Stimulated activated naive CD8-positive, alpha-beta T cell treated with anti-CD3 and anti-CD28 coated beads, Interleukin-15, Interleukin-2, amounts not matched to agents 100 U/mL and 50 U/mL, for 24 hours (primary cell): Measurements from ENCODE around the gene GPC3.

Experiments
- ATAC-seq: fragments of 150-1000 bp; cut with Tn5 transposase; one replicate; pipeline ENCODE4 v1.10.0; 2021
- DNase-seq: peaks from one replicate; pipeline ENCODE4 v3.0.0; 2021

The GPC3 gene

DNA sequence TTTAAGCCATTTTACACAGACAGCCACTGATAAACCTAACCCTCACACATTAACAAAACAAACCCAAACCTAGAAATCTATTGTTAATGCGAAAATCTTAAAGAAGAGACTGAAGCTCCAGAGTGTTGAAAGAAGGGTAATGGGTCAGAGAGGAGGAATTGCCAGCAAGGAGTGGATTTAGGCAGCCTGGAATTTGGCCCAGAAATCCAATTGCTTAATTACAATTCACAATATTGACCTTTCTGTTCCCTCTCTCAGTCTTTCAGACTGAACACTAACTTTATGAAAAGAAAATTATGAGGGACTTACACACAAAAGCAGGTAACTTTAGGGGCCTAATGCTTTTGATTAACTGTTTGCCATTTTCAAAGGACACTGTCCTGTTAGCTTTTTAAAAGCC lies 384.9 kb downstream of the GPC3 start:
- ATAC-seq (no peak), DNase-seq (no peak)

DNA sequence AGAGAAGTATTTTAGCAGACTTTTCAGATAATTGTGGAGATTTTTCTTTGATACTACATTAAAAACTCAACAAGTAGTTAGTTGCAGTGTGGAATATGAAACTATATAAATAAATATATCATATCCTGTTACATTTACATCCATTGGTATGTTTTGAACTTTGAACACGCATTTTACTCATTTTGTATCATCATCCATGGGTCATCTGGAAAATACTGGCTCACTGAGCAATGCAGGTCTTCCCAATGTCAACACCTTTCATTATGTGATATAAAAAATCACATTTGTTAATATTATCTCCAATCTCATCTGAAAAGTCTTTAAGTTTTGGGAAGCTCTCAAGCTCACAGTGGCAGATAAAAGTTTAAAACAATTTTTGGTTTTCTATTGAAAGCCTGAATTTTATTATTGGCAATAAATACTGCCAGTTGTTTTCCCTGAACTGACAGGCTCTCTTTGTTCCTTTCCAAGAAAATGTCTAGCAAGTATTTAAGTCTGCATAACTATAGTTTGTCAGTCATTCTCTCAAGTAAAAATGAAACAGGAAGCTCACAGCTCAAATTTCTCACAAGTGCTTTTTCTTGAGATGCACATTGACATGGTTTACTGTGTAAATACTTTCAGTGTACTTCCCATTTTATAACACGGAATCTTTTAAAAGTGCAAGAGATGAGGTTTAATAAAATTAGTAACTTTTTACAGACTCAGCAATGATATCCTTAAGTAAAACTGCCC lies 386.6 kb downstream of the GPC3 start:
- no peak for ATAC-seq
- DNase-seq = no peak

DNA sequence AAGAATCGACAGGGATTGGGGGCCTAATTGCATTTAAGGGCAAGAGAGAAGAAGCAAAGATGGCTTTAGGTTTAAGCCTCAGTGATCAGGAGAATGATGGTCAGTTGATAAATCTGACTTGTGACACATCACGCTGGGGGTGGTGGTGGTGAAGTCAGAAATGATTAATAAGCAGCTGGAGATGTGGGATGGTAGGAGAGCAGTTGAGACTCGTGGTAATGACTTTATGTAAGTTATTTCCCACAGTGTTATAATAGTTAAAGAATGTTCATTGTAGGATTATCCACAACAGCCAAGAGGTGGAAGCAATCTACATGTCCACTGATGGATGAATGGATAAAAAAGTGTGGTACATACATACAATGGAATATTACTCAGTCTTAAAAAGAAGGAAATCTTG lies 391.2 kb downstream of the GPC3 start:
- ATAC-seq = no peak
- no peak for DNase-seq

DNA sequence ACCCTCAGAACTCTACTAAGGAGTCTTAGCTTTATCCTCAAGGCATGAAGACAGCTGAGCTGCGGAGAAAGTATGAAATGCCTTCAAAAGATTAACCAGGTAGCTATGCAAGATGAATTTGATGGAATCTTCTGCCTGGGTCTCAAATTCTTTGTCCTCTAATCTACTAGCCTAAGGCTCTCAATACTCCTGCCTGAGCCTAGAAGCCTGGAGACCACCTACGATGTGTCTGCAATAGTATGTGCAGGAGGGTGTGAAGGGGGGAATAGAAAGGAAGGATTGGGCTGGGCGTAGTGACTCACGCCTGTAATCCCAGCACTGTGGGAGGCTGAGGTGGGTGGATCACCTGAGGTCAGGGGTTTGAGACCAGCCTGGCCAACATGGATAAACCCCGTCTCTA lies 391.9 kb downstream of the GPC3 start:
- no peak for DNase-seq
- ATAC-seq = no peak

DNA sequence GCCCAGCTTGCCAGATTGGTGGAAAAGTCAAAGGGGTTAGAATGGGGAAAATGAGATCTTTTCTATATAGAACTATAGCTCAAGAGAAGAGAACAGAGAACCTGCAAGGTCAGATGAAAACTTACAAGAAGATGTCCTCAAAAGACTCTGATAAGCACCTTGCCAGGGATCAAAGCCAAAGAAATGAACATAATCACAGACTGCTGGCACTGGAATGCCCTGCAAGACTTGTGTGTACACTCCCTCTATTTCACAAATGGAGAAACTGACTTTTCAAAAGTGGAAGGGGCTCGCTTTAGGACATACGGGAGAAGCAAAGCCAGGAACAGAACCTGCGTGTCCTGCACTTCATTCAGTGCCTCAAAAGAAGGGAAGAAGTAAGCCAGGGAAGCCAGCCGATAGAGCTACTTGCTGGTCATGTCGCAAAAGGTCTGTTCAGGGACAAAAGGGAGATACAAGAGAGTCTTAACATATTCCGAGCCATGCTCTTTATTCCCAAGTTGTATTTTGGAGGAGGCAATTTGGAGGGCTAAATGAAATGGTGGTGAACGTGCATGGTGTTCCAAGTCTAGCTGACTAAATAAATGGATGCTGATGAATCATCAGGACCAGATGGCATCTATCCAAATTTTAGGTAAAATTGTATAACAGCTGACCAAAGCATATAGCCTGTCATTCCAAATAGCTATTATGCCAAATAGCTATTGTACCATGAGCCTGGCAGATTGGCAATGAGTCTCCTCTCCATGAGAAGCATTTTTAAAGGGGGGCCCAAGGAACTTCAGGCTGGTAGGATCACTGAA lies 394.5 kb downstream of the GPC3 start:
- ATAC-seq = no peak
- DNase-seq = no peak

DNA sequence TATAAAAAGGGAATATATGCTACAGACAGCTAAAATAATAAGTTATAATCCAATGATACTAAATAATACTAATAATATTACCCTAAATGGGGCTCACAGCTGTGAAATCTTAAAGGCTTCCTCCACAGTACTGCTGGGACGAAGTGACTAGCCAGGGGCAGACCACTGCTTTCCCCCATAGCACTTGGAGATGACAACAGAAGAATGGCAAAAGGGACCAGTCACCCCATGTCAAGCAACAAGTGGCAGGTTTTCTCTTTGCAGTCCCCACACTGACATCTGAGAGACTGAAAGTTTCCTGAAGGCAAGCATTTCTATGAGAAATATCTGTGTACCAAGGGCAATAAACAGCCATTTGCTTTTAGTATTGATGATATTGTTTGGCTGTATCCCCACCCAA lies 396.6 kb downstream of the GPC3 start:
- ATAC-seq = no peak
- no peak for DNase-seq

DNA sequence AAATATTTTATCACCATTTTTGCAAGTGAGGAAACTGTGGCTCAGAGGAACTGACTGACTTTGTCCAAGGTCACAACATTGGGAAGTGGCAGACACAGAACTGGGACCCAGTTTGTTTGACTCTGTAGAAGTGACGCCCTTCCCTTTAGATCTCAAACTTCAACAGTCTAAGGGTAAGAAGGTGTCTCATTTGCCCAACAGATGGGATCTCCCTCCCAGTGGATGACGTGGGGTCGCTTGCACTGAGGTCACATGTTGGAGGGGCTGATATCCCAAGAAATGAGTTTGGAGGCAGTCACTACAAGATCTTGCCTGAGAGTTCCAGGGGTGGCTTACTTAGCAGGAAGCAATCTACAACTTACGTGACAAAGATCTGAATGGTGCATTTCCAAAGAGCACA lies 397.6 kb downstream of the GPC3 start:
- no peak for ATAC-seq
- DNase-seq = no peak

DNA sequence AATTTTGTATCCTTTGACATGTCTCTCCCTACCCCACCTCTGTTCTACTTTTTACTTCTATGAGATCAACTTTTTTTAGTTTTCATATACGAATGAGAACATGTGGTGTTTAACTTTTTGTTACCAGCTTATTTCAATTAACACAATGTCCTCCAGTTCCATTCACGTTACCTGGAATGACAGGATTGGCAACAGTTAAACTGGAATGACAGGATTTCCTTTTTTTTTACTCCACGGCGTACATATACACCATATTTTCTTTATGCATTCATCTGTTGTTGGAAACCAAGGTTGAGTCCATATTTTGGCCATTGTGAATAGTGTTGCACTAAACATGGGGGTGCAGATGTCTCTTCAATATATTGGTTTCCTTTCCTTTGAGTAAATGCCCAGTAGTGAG lies 398.3 kb downstream of the GPC3 start:
- ATAC-seq (no peak), DNase-seq (no peak)

DNA sequence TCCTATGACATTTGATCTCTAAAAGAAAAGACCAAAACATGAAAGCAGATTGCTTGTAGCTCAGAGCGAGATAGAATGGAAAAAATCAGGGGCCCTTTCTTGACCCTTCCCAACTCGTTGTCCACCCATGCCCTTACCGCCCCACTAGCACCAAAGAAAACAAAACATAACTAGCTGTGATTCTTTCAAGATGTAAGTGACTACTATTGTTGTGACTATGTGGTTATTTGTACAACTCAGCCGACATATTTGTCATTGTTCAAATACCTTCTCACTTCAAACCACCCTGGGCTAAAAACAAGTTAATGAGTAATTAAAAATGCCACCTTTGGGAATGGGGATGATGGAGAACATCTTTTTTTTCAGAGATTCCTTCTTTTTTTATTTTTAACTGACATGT lies 399.0 kb downstream of the GPC3 start:
- no peak for ATAC-seq
- DNase-seq = no peak

DNA sequence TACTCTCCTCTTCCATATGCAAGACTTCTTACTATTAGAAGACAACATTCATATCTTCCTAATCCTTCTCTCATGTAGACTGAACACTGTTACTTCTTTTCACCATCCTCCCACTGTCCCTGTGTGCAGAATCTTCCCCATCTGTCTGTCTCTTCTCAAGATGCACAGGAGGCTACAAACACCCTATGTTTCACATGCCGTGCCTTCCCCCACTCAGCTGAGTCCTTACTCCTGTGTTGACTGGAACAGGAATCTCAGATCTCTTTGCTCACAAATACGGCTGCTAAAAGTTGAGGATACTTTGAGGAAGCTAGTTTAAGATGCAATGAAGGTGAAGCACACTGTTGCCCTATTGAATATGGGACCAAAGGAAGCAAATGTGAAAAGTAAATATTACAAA lies 401.6 kb downstream of the GPC3 start:
- DNase-seq (no peak), ATAC-seq (no peak)

DNA sequence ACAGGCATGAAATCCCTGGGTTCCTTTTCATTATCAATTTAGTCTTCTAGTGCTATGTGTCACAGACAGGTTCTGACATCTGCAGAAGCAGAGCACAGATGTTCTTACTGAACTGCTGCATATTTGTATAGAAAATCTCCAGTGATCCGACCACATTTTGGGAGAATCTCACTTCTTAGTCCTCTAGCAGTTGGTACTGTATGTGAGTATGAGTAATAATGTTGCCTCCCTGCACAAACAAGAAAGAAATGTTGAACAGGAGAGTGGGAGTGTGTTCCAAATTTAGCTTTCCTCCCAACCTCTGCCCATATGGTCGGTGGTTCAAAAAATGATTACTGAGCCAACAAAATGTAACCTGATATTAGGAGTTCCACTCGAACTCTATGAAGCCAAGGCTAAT lies 404.8 kb downstream of the GPC3 start:
- ATAC-seq = no peak
- DNase-seq = no peak

DNA sequence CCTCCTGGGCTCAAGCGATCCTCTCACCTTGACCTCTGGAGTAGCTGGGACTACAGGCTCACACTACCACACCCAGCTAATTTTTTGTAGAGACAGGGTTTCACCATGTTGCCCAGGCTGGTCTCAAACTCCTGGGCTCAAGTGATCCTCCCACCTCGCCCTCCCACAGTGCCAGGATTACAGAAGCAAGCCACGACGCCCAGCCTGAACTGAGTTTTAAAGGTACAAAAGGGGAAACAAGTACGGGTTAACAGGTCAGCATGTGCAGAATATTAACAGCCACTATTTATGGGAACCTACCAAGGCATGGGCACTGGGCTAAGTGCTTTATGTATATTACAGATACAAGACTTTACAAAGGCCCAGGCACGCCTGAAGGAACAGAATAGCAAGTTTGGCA lies 405.8 kb downstream of the GPC3 start:
- no peak for DNase-seq
- no peak for ATAC-seq

DNA sequence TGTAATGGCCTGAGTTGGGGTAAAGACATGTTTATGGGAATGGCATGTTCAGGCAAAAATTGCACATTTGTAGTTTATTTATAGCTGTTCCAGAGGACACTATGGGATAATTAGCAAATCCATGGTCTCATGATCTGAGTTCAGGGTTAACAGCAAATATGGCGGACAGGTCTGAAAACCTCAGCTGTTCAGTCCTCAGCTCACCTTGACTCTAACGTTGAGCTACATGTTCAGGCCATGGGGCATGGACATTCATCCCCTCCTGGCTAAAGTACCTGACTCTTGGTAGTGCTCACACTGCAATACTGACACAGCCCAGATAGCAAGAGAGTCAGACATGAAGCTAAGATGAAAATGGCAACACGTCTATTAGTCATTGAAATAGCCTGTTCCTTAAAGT lies 408.5 kb downstream of the GPC3 start:
- ATAC-seq = no peak

DNA sequence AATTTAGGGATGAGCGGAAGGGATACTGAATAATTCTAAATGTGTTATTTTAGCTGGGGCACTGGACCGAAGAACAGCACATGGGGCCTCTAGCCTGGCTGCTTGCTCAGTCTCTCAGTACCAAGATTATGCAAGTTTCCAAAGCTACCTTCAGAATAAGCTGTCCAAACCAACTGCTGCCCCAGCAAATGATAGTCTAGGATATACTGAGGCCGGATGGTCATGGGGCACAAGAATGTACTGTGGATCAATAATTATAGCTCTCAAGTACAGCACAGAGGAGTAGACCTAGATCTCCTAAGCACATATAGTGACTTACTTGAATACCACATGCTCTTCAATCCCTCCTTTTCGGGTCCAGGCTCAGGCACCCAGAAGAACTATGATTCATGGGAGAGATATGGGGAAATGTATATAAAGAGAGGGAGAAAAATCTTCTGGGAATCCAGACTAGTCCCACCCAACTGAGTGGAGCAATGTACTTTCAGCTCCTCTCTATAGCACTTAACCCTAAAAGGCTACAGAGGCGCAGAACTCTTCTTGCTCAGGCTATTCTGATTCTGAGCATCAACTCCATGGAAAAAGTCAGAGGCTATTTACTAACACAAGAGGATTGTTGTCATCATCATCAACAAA lies 409.8 kb downstream of the GPC3 start:
- no peak for DNase-seq
- ATAC-seq = no peak

More for the DNA sequence above, 408.5 kb downstream of the GPC3 start:
- no peak for DNase-seq

DNA sequence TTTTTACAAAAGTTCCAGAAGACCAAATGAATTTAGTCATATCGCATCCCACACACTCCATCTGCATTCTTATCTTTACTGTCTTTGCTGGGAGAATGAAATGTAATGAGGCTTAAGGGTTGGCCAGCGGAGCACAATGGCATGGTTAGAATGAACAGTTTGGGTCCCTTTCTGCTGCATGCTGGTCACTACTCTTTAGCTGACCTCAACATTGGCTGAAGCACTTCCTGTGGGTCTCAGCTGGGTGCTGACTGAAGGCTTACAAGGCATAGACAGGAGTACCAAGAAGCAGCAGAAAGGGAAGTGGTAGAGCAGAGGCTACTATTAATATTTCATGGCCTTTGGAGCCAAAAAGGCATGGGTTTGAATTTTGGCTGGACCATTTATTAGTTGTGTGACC lies 410.7 kb downstream of the GPC3 start:
- DNase-seq (no peak), ATAC-seq (no peak)

DNA sequence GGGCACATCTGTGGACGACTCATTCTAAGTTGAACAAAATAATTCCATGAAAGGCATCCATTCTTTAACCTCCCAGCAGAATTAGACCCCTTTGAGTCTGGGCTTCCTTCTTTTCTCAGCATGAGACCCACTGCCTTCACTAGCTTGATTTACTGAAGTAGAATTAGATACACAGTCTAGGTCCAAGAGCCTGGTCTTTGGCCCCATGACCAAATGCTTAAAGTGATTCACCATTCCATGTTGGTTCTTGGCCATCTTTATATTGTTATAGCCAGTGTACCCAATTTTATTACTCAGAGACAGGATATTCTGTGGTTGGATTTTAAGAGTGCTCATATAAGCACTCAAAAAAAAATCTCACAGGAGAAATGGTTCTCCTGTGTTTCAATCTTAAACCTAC lies 414.8 kb downstream of the GPC3 start:
- ATAC-seq = no peak
- no peak for DNase-seq

DNA sequence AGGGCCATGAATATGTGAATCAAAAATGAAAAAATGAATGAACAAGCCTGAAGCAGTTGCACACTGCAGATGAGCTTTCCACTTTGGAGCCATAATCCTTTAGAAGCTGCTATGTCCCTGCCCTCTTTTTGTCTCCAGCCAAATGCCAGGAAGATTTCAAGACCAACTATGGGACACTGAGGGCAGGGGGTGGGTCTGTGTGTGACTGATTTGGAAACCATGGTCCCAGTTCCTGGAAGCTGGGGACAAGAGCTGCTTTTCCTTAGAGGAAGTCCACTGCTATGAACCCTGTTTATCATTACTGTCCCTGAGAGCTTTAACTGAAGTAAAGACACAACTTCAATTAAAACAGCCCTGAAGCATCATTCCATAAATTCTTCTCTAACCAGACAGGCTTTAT lies 416.2 kb downstream of the GPC3 start:
- no peak for ATAC-seq
- no peak for DNase-seq

DNA sequence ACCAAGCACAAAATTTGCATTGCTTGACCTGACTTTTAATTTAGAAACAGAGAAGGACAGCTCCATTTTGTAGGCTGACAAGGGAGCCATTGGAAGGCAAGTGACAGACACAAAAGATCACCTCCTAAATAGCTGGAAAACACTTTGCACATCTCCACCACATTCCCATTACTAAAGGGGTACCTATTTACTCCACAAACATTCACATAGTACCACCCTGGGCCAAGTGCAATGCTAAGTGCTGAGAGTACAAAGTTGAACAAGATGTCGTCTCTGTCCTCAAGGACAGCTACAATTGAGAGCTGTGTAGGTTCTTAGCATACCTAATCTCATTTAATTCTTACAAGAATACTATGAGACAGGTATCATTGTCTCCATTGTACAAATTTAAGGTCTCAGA lies 417.3 kb downstream of the GPC3 start:
- ATAC-seq (no peak), DNase-seq (no peak)

DNA sequence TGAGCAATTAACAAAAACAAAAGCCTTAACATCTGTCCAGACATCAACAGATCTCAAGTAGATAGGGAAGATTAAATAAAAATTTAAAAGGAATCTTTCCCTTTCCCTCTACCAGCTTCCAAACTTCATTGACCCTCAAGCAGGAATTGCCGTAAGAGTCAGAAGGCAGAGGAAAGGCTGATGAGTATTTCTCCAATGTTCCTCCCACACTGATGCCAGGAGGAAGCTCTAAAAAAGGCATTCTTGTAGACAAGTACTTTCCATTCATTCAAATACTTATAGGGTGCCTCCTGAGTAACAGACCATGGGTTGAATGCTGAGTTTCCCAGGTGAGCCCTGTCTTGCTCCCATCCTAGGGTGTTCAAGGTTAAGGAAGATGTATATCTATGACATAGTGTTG lies 418.5 kb downstream of the GPC3 start:
- no peak for DNase-seq

DNA sequence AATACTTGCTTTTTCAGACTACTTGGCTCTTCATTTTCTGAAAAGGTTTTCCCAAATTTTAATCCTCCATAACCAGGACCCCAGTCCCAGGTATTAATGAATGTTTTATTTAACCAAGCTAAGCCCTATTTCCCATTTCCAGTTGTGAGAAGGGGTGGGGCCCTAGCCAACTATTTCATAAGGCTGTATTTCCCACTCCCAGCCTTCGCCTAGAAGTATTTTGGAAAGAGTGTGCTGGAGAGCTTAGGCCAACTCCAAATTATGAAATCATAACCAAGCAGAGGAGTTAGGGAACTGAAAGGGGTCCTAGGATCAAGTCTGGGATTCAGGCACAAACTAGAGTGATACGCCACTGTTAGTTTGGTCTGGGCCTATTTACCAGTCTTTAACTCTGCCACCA lies 421.7 kb downstream of the GPC3 start:
- ATAC-seq = no peak
- DNase-seq = no peak

More for the DNA sequence above, 418.5 kb downstream of the GPC3 start:
- no peak for ATAC-seq

DNA sequence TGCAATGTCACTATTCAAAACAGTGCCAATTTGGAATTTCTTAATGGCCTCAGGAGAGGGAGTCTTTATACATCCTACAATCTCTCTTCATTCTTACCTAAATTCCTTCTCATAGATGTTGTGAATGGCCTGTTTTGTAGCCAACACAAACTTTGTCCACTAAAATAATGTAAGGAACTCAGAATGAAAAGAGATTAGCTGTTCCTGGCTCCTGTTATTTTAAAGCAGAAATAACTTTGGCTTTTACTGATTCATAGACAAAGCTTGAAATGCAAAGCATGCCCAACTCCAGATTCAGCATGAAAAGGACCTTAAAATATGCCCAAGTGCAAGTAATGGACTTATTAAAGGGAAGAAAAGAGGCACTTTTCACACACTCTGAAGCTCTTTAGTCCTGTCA lies 424.1 kb downstream of the GPC3 start:
- DNase-seq (no peak), ATAC-seq (no peak)

DNA sequence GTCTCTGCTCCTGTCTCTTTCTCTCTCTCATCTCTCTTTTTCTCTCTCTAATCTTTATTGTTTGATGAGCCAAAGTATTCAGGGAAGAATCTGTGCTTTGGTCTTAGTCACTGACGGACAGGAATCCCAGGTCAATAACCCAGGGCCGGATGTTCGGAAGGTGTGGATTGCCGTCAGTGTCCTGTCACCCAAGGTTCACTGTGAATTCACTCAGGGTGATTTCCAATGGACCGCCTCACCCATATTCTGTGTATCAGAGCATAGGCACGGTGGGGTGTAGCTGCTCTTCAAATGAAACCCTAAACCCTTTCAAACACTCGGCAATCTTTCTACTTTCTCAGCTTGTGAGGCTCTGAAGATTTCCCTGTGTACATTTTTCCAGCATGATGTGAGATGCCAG lies 425.5 kb downstream of the GPC3 start:
- DNase-seq = no peak
- ATAC-seq = no peak

DNA sequence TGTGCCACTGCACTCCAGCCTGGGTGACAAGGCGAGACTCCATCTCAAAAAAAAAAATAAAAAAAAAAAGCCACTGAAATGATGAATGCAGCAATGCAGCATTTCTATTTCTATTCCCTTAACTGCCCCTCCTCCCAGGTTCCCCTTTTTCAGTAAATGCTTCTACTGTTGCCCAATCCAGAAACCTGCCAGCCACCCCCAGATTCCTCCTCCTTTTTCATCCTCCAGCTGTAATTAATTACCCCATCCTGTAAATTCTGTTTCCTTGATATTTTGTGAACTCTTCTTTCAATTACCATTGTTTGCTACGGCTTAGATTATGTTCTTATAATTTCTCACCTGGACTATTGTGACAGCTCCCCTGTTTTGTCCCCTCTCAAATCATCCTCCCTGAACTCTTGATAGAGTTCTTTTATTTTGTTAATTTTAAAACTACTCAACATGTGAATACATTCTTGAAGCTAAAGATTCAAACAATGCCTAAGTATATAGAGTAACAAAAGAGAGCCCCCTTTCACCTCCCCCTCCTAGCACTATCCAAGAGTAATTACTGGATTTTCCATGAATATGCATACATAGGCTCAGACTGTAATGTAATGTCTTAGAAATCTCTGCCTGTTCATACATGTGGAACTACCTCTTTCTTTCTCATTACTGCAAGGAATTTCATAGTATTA lies 429.5 kb downstream of the GPC3 start:
- no peak for DNase-seq
- no peak for ATAC-seq
